GDM1 (cell line): Measurements from ENCODE around the gene AK3.
"Not testable (repeated sequence)": the region's sequence is repeated elsewhere in the genome, so short reads cannot be mapped to it uniquely, and the experiment has no call there.

ENCODE experiments used
- DNase-seq: peaks from one replicate; lab custom pipeline; 2025; lab: John Stamatoyannopoulos, UW

Gene AK3

GRCh38 chr9:4665357-4665756 lies 75.6 kb downstream of the AK3 start:
- no peak for DNase-seq

GRCh38 chr9:4663956-4664355 lies 77.0 kb downstream of the AK3 start:
- DNase-seq, result no peak

GRCh38 chr9:4662989-4663792 lies 77.8 kb downstream of the AK3 start:
- DNase-seq, result no peak

- DNase-seq, result peak; percentile 58
Measured at GRCh38 chr9:4662108-4662988, 78.7 kb downstream of the AK3 start, which contains the start of gene PLPP6. PLPP6 (plus strand) TSS chr9:4662294; CDS start chr9:4662376, 82 bp downstream.

- DNase-seq, result no peak
Measured at GRCh38 chr9:4661611-4662010, 79.4 kb downstream of the AK3 start.

- DNase-seq, result no peak
Measured at GRCh38 chr9:4661165-4661564, 79.8 kb downstream of the AK3 start.

GRCh38 chr9:4660665-4661064 lies 80.3 kb downstream of the AK3 start:
- not testable (repeated sequence) for DNase-seq
